ENCODE measurements around the gene TMEM140.

Gene TMEM140

GRCh38 chr7:135194494-135195095 is 46.7 kb downstream of the TMEM140 start:
- no peak for TF ChIP-seq CTCF (IDR thresholded peaks at IDR 0.05)

- TF ChIP-seq CTCF (IDR thresholded peaks at IDR 0.05), result no peak
Measured at GRCh38 chr7:135195156-135195555, 47.3 kb downstream of the TMEM140 start.

- TF ChIP-seq CTCF (IDR thresholded peaks at IDR 0.05), result no peak
Measured at GRCh38 chr7:135195968-135196629, 48.2 kb downstream of the TMEM140 start.

GRCh38 chr7:135197343-135197742 is 49.5 kb downstream of the TMEM140 start:
- TF ChIP-seq CTCF (IDR thresholded peaks at IDR 0.05), result no peak

GRCh38 chr7:135197906-135198655 is 50.2 kb downstream of the TMEM140 start:
- no peak for TF ChIP-seq CTCF (IDR thresholded peaks at IDR 0.05)

GRCh38 chr7:135199439-135199838 is 51.6 kb downstream of the TMEM140 start:
- no peak for TF ChIP-seq CTCF (IDR thresholded peaks at IDR 0.05)

GRCh38 chr7:135200821-135201331 is 53.0 kb downstream of the TMEM140 start:
- TF ChIP-seq CTCF (IDR thresholded peaks at IDR 0.05), result no peak

All from LNCAP (cell line).